Measurements from ENCODE around the gene METTL21C.

DNA sequence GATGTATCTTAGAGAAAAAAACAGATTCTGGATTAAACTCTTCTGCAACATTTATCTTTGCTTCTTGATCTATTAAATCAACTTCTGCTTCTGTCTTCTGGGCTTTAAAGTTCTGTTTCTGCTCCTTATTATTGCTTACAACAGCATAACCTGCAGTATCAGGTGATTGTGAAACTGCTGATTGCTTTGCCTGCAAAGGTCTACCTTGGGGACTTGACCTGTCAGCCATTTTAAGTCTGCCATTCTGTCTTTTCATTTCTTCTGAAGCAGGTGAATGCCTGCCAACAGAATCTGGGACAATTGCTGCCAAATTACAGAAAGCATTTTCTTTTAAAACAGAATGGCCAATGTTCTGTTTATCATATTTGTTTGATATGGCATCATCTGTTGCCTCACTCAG is 47.7 kb upstream of the METTL21C start:
- TF ChIP-seq, protein P1, sequence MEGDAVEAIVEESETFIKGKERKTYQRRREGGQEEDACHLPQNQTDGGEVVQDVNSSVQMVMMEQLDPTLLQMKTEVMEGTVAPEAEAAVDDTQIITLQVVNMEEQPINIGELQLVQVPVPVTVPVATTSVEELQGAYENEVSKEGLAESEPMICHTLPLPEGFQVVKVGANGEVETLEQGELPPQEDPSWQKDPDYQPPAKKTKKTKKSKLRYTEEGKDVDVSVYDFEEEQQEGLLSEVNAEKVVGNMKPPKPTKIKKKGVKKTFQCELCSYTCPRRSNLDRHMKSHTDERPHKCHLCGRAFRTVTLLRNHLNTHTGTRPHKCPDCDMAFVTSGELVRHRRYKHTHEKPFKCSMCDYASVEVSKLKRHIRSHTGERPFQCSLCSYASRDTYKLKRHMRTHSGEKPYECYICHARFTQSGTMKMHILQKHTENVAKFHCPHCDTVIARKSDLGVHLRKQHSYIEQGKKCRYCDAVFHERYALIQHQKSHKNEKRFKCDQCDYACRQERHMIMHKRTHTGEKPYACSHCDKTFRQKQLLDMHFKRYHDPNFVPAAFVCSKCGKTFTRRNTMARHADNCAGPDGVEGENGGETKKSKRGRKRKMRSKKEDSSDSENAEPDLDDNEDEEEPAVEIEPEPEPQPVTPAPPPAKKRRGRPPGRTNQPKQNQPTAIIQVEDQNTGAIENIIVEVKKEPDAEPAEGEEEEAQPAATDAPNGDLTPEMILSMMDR (IDR thresholded peaks at IDR 0.05): no peak
- no peak for TF ChIP-seq ZFX (IDR thresholded peaks at IDR 0.05; ENCODE audit: borderline replicate concordance)
